CD14-positive monocyte (primary cell): ENCODE results near the gene GALK2. TPM values are rescaled to one million over a fixed set of nuclear protein-coding genes. Genes with fewer than 3 reads are reported as not detected.

ENCODE experiments used
- DNase-seq, 3 donors: peaks; one replicate each; pipeline ENCODE4 v3.0.0-alpha.2; 2011 to 2022
- H2AFZ ChIP-seq: 2 replicates; pipeline ENCODE4 v1.6.0; 2012; ENCODE audit warnings: mild to moderate bottlenecking, low read depth, low read length, inconsistent platforms; ENCODE audit not compliant: insufficient read depth, poor library complexity, severe bottlenecking
- H3K27ac ChIP-seq, 2 donors: 1 replicate in 1 of 2; 2 replicates in 1 of 2; pipeline ENCODE4 v1.5.1; 2012 to 2013; ENCODE audit warnings: low read length in 2 of 2, control low read depth in 1 of 2, inconsistent platforms in 1 of 2, low read depth in 1 of 2, mild to moderate bottlenecking in 1 of 2
- H3K27me3 ChIP-seq, 2 donors: one replicate each; pipeline versions ENCODE4 v1.6.0 to v1.6.1; 2011 to 2013; ENCODE audit warnings: low read length in 2 of 2; ENCODE audit not compliant: control insufficient read depth in 2 of 2, insufficient read depth in 2 of 2
- H3K36me3 ChIP-seq, 2 donors: replicated peaks in 1 of 2; 1 replicate in 1 of 2; 2 replicates in 1 of 2; pipeline versions ENCODE4 v1.5.1 to v1.6.1; 2012 to 2013; ENCODE audit warnings: low read length in 2 of 2, control low read depth in 1 of 2, inconsistent platforms in 1 of 2, mild to moderate bottlenecking in 1 of 2; ENCODE audit not compliant: insufficient read depth in 2 of 2, control insufficient read depth in 1 of 2
- H3K4me1 ChIP-seq, 2 donors: 1 replicate in 1 of 2; 2 replicates in 1 of 2; pipeline versions ENCODE4 v1.5.1 to v1.6.1; 2012 to 2013; ENCODE audit warnings: low read length in 2 of 2, control low read depth in 1 of 2, inconsistent platforms in 1 of 2, mild to moderate bottlenecking in 1 of 2, moderate library complexity in 1 of 2; ENCODE audit not compliant: insufficient read depth in 2 of 2, control insufficient read depth in 1 of 2
- H3K4me2 ChIP-seq: replicated peaks from 2 replicates; pipeline ENCODE3; 2012; ENCODE audit warnings: low read length, moderate library complexity, mild to moderate bottlenecking; ENCODE audit not compliant: poor library complexity, severe bottlenecking; ENCODE audit errors: extremely low read depth
- H3K4me3 ChIP-seq, 3 experiments: fragments of 200-600 bp in 1 of 3; sonication (generic) in 1 of 3; replicated peaks in 1 of 3; 1 replicate in 2 of 3; 2 replicates in 1 of 3; pipeline ENCODE4 v1.5.1; 2011 to 2013; ENCODE audit warnings: low read length in 3 of 3, mild to moderate bottlenecking in 3 of 3, control low read depth in 2 of 3, low read depth in 2 of 3, inconsistent platforms in 1 of 3, moderate library complexity in 1 of 3
- H3K79me2 ChIP-seq: 2 replicates; pipeline ENCODE4 v1.6.0; 2012; ENCODE audit warnings: mild to moderate bottlenecking, control low read depth, inconsistent platforms, low read length, moderate library complexity; ENCODE audit not compliant: insufficient read depth
- H3K9ac ChIP-seq: 2 replicates; pipeline ENCODE4 v1.6.0; 2017; ENCODE audit warnings: low read length, mild to moderate bottlenecking; ENCODE audit not compliant: insufficient read depth, poor library complexity, severe bottlenecking
- H3K9me3 ChIP-seq, 2 donors: replicated peaks in 1 of 2; 1 replicate in 1 of 2; 2 replicates in 1 of 2; pipeline versions ENCODE4 v1.5.1 to v1.6.1; 2012 to 2013; ENCODE audit warnings: low read length in 2 of 2, control low read depth in 1 of 2; ENCODE audit not compliant: control insufficient read depth in 1 of 2, insufficient read depth in 1 of 2
- H4K20me1 ChIP-seq: 2 replicates; pipeline ENCODE4 v1.6.0; 2012; ENCODE audit warnings: mild to moderate bottlenecking, low read length, control low read depth, moderate library complexity; ENCODE audit not compliant: insufficient read depth
- H3K27ac Mint-ChIP-seq, 7 donors: one replicate each; pipeline ENCODE4 v1.8.0; 2020; ENCODE audit warnings: mild to moderate bottlenecking in 7 of 7, mixed read lengths in 7 of 7, moderate library complexity in 6 of 7, inconsistent platforms in 2 of 7
- H3K27me3 Mint-ChIP-seq, 3 donors: one replicate each; pipeline ENCODE4 v1.8.0; 2021 to 2022; ENCODE audit warnings: low read depth in 3 of 3, mild to moderate bottlenecking in 3 of 3, mixed read lengths in 3 of 3, moderate library complexity in 3 of 3, inconsistent platforms in 1 of 3
- H3K36me3 Mint-ChIP-seq, 2 donors: one replicate each; pipeline ENCODE4 v1.8.0; 2020; ENCODE audit warnings: mixed read lengths in 2 of 2, inconsistent platforms in 1 of 2, mild to moderate bottlenecking in 1 of 2
- H3K4me1 Mint-ChIP-seq: one replicate; pipeline ENCODE4 v1.8.0; 2020; ENCODE audit warnings: mild to moderate bottlenecking, mixed read lengths
- H3K4me3 Mint-ChIP-seq, 2 donors: one replicate each; pipeline ENCODE4 v1.8.0; 2020; ENCODE audit warnings: mild to moderate bottlenecking in 2 of 2, mixed read lengths in 2 of 2, moderate library complexity in 1 of 2
- H3K9me3 Mint-ChIP-seq, 7 donors: one replicate each; pipeline ENCODE4 v1.8.0; 2020 to 2022; ENCODE audit warnings: mixed read lengths in 7 of 7, mild to moderate bottlenecking in 6 of 7, moderate library complexity in 6 of 7, inconsistent platforms in 2 of 7
- WGBS: methylation state at CpG from one replicate; pipeline ENCODE4 v1.1.5; 2013; ENCODE audit warnings: missing lambda C conversion rate; ENCODE audit not compliant: insufficient coverage; 5-methylcytosine and 5-hydroxymethylcytosine counted together
- intact Hi-C, 2 donors: fragments of 100-400 bp; cut with micrococcal nuclease; formaldehyde crosslinking; loops; one replicate each; pipeline versions ENCODE4 v1.15.0 to v1.15.1; 2023
- polyA plus RNA-seq, 3 donors: library from polyadenylated mRNA; depleted of rRNA in 1 of 3; unstranded in 2 of 3; stranded (reverse) in 1 of 3; fragments of 300-500 nt in 2 of 3; fragments of >200 nt in 1 of 3; fragmentation: Illumina TruSeq in 2 of 3; gene quantifications; 1 replicate in 2 of 3; 2 replicates in 1 of 3; pipeline ENCODE4 v1.2.3, GENCODE V29; 2012 to 2021
- TF ChIP-seq, protein P1 (sequence below): fragments of 200-600 bp; IDR thresholded peaks from one replicate; pipeline ENCODE4 v1.8.0; 2022; ENCODE audit warnings: antibody characterized with exemption, mild to moderate bottlenecking

GALK2 gene
- polyA plus RNA-seq, 3 donors, result 14.2 to 16.9 (median 14.5) TPM

DNA sequence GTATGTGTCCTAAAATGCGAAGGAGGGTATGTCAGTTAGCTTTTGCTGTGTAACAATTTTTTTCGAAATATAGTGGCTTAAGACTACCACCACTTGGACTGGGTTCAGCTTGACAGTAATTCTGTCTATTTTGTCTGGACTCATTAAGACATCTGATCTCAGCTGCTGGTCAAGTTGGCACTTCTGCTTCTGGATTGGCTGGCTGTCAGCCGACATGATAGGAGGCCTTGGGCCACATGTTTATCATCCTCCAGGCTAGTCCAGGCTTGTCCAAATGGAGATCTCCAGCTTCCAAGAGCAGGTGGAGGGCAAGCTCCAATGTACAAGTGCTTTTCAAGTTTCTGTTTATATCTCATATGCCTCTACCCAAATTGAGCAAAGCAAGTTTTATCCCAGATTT is 95.9 kb downstream of the GALK2 start:
- no peak overlapping the region for H3K4me2 ChIP-seq
- Mint-ChIP-seq H3K36me3 (peaks cover 15 to 17% of the 10 kb centered on the region in 2 donors), H3K4me3 (no peak overlapping the region), H3K27ac (peak overlapping the region in 2 of 7 donors; percentile 26 to 72), H3K9me3 (peaks cover 5 to 16% (median 9%) of the 10 kb centered on the region in 7 donors), H3K27me3 (peaks cover 0 to 1% (median 0%) of the 10 kb centered on the region in 3 donors), H3K4me1 (peaks cover 9% of the 10 kb centered on the region)
- H3K4me3 ChIP-seq, result no peak overlapping the region
- TF ChIP-seq, protein P1, sequence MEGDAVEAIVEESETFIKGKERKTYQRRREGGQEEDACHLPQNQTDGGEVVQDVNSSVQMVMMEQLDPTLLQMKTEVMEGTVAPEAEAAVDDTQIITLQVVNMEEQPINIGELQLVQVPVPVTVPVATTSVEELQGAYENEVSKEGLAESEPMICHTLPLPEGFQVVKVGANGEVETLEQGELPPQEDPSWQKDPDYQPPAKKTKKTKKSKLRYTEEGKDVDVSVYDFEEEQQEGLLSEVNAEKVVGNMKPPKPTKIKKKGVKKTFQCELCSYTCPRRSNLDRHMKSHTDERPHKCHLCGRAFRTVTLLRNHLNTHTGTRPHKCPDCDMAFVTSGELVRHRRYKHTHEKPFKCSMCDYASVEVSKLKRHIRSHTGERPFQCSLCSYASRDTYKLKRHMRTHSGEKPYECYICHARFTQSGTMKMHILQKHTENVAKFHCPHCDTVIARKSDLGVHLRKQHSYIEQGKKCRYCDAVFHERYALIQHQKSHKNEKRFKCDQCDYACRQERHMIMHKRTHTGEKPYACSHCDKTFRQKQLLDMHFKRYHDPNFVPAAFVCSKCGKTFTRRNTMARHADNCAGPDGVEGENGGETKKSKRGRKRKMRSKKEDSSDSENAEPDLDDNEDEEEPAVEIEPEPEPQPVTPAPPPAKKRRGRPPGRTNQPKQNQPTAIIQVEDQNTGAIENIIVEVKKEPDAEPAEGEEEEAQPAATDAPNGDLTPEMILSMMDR, result no peak
- intact Hi-C loops, result no loop called here
- H2AFZ ChIP-seq, result no peak overlapping the region
- H3K27me3 ChIP-seq, result no peaks in the 10 kb centered on the region
- no peak overlapping the region for H3K27ac ChIP-seq
- DNase-seq, result no peak
- no peak overlapping the region for H3K9ac ChIP-seq
- H3K9me3 ChIP-seq, result peaks cover 5 to 7% of the 10 kb centered on the region in 2 donors
- no peaks in the 10 kb centered on the region for H3K36me3 ChIP-seq
- WGBS, result 100% methylated on average over 3 of the region's 3 CpGs
- no peaks in the 10 kb centered on the region for H3K4me1 ChIP-seq
- H3K79me2 ChIP-seq, result no peaks in the 10 kb centered on the region
- H4K20me1 ChIP-seq, result no peaks in the 10 kb centered on the region

DNA sequence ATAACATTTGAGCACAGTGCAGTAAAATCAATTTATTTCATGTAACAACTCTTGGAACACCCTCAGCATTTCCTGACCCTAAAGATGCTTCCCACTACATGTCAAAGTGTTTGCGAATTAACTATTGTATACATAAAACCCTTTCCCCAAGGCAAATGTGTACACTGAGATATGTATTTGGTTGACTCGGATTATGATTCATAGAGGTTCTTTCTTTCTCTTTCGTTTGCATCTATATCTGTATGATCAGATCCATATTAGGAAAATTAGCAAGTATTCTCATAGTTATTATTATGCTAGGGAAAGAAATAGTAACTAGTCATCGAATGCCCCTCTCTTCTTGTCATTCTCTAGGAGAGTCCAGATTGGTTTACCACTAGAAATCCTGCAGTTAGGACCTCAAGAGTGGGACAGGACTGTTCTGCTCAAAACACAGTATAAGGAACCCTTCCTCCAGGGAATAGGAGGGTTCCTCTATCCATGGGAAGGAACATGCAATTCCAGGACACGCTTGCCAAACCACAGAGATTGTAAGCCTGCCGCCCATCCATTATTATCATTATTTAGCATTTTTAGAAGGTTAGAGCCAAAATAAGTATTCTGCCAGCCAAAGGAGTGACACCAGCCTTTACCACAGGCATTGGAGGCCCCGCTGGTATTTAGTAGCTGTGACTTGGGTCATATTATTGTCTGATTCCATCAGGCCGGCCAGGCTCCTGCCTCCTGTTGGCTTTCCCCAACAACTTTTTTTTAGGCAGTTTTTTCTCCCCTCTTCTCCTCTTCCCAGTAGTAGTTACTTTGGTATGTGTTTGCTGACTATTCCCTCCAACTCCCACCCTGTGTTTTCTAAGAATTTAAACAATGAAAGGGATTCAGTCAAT is 100.7 kb downstream of the GALK2 start:
- Histone ChIP-seq H3K36me3 (peaks cover 2 to 38% of the 10 kb centered on the region in 2 donors), H3K27me3 (no peaks in the 10 kb centered on the region), H3K4me2 (no peak overlapping the region), H3K9ac (no peak overlapping the region), H3K27ac (no peak overlapping the region), H4K20me1 (no peaks in the 10 kb centered on the region), H3K9me3 (no peaks in the 10 kb centered on the region), H3K4me3 (no peak overlapping the region), H2AFZ (no peak overlapping the region), H3K4me1 (no peaks in the 10 kb centered on the region), H3K79me2 (no peaks in the 10 kb centered on the region)
- WGBS, result no CpG with 5 or more reads among the region's 8 CpGs
- Mint-ChIP-seq H3K4me1 (peaks cover 9% of the 10 kb centered on the region), H3K27ac (no peak overlapping the region), H3K9me3 (peaks cover 0 to 2% (median 0%) of the 10 kb centered on the region in 7 donors), H3K4me3 (no peak overlapping the region), H3K36me3 (peaks cover 14 to 16% of the 10 kb centered on the region in 2 donors), H3K27me3 (peaks cover 0 to 2% (median 0%) of the 10 kb centered on the region in 3 donors)
- TF ChIP-seq, protein P1, result no peak
- no peak for DNase-seq
- intact Hi-C loops, result no loop called here
